RWPE2 (cell line): ENCODE results near the gene SYTL2.

Experiments used
- ATAC-seq: fragments of 200-7000 bp; cut with Tn5 transposase; 3 replicates; pipeline ENCODE4 v1.9.1; 2021; ENCODE audit warnings: low read depth
- DNase-seq: peaks from one replicate; pipeline ENCODE4 v3.0.0-alpha.2; 2020; ENCODE audit warnings: low spot score
- H3K27ac ChIP-seq: fragments of 450-650 bp; 2 replicates; pipeline ENCODE4 v1.5.1; 2017; ENCODE audit warnings: mild to moderate bottlenecking; ENCODE audit not compliant: poor library complexity, severe bottlenecking
- H3K27me3 ChIP-seq: fragments of 250-450 bp; sonication (Bioruptor Pico); 2 replicates; pipeline ENCODE4 v1.5.1; 2021; ENCODE audit warnings: mild to moderate bottlenecking, moderate library complexity; ENCODE audit not compliant: insufficient read depth, poor library complexity, severe bottlenecking
- H3K36me3 ChIP-seq: fragments of 250-450 bp; sonication (Bioruptor Pico); 2 replicates; pipeline ENCODE4 v1.5.1; 2020; ENCODE audit warnings: low read depth, mild to moderate bottlenecking, moderate library complexity
- H3K4me1 ChIP-seq: fragments of 250-450 bp; sonication (Bioruptor Pico); 2 replicates; pipeline ENCODE4 v1.5.1; 2021; ENCODE audit warnings: mild to moderate bottlenecking, moderate library complexity; ENCODE audit not compliant: insufficient read depth, poor library complexity, severe bottlenecking
- H3K4me3 ChIP-seq: fragments of 250-450 bp; sonication (Bioruptor Pico); 2 replicates; pipeline ENCODE4 v1.5.1; 2021; ENCODE audit warnings: mild to moderate bottlenecking, moderate library complexity; ENCODE audit not compliant: severe bottlenecking
- H3K9me3 ChIP-seq: fragments of 250-450 bp; sonication (Bioruptor Pico); 2 replicates; pipeline ENCODE4 v1.5.1; 2021; ENCODE audit warnings: mild to moderate bottlenecking, moderate library complexity; ENCODE audit not compliant: severe bottlenecking
- TF ChIP-seq, protein P1 (sequence below): fragments of 450-650 bp; IDR thresholded peaks from one replicate; pipeline ENCODE4 v1.5.1; 2017; ENCODE audit warnings: mild to moderate bottlenecking, moderate library complexity; ENCODE audit not compliant: poor library complexity, severe bottlenecking

SYTL2 gene

DNA sequence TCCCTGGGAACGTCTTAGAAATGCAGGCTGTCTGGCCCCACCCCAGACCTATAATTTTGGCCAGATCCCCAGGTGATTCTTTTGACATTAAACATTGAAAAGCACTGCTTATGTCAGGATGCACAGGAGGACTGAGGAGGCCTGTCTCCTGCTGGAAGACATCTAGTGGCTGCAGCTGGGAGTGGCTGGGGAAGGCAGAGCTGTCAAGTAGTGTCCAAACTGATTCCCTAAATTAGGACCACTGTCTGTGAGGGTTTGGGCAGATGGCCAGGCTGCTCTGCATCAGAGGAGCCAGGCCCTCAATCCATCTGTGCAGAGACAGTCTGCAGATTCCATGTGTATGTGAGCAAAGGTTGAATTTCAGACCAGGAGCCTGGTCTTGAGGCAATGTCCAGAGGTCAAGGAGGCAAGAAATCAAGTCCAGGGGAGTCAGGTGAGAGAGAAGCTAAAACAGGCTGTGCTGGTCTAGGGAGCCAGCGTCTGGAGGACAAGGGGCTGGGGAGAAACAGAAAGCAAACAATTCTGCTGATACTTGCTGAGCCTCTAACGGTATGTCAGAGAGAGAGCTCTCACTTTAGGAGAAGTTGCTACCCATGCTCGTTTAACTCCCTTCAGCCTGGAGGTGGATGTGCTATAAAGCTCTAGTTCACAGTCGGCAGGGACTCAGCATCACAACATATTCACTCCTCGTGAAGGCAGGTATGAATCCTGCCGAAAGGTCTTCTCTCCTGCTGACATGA, 15.3 kb upstream of the SYTL2 start:
- H3K27me3 ChIP-seq: no peaks in the 10 kb centered on the region
- peak; percentile 49; the same call in 2 of the 3 replicates for ATAC-seq
- no peak overlapping the region for H3K27ac ChIP-seq
- H3K4me3 ChIP-seq: no peak overlapping the region
- no peaks in the 10 kb centered on the region for H3K36me3 ChIP-seq
- no peaks in the 10 kb centered on the region for H3K9me3 ChIP-seq
- TF ChIP-seq, protein P1, sequence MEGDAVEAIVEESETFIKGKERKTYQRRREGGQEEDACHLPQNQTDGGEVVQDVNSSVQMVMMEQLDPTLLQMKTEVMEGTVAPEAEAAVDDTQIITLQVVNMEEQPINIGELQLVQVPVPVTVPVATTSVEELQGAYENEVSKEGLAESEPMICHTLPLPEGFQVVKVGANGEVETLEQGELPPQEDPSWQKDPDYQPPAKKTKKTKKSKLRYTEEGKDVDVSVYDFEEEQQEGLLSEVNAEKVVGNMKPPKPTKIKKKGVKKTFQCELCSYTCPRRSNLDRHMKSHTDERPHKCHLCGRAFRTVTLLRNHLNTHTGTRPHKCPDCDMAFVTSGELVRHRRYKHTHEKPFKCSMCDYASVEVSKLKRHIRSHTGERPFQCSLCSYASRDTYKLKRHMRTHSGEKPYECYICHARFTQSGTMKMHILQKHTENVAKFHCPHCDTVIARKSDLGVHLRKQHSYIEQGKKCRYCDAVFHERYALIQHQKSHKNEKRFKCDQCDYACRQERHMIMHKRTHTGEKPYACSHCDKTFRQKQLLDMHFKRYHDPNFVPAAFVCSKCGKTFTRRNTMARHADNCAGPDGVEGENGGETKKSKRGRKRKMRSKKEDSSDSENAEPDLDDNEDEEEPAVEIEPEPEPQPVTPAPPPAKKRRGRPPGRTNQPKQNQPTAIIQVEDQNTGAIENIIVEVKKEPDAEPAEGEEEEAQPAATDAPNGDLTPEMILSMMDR: peak; percentile 71
- peaks cover 28% of the 10 kb centered on the region for H3K4me1 ChIP-seq
- DNase-seq: no peak

DNA sequence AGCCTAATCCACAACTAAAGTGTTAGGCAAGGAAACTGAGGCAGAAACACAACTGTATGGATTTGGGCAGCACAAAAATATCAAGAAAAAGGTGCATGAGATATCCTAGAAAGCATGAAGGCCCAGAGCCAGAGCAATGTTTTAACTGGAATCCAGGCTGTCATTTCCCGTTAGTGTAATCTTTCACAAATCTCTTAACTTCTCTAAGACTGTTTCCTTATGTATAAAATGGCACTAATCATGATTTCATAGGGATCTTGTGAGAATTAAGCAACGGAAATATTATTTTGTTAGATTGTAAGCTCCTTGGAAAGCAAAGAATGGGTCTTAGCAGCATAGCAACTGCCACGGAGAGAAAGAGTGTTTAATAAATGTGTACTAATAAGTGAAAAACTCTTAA, 14.7 kb upstream of the SYTL2 start:
- Histone ChIP-seq H3K27me3 (no peaks in the 10 kb centered on the region), H3K27ac (no peak overlapping the region), H3K4me1 (peaks cover 31% of the 10 kb centered on the region), H3K36me3 (no peaks in the 10 kb centered on the region), H3K9me3 (no peaks in the 10 kb centered on the region), H3K4me3 (no peak overlapping the region)
- TF ChIP-seq, protein P1: no peak
- ATAC-seq (no peak), DNase-seq (no peak)

DNA sequence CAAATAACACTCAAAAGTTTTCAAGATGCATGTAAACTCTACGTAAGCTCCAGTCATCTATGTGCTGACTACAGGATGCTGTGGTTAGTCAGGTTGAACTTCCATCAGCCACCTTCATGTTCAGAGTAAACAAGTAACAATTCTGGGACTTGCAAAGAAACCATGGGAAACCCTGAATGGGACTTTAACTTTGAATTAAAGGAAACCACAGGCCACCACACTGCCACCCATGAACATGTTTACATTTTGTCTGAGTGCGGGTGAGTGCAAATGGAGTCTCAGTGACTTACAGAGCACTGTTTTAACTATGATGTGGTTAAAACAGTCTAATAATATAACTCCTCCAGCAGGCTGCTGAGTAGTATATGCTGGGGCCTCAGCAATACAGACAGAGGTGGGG, 12.9 kb upstream of the SYTL2 start:
- H3K4me3 ChIP-seq: no peak overlapping the region
- TF ChIP-seq, protein P1: no peak
- no peaks in the 10 kb centered on the region for H3K36me3 ChIP-seq
- H3K27me3 ChIP-seq: no peaks in the 10 kb centered on the region
- peaks cover 28% of the 10 kb centered on the region for H3K4me1 ChIP-seq
- H3K27ac ChIP-seq: no peak overlapping the region
- no peaks in the 10 kb centered on the region for H3K9me3 ChIP-seq
- DNase-seq (no peak), ATAC-seq (no peak)

DNA sequence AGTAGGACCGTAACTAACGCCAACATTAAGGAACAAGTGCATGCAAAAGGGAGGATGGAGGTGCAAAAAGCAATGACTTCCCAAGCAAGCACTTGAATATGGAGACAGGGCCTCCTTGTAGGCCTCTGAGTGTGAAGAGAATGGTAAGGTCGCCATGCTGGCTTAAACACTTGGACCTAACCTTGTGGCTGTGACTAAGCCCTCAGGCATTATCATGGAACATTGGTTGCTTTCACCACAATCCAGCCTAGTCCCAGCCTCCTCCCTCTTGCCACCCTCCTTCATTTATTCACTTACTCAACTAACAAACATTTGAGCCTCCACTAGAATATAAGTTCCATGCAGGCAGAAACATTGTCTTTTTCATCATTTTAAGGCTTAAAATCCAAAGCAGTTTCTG, 11.9 kb upstream of the SYTL2 start:
- ATAC-seq: no peak
- Histone ChIP-seq H3K4me1 (peaks cover 18% of the 10 kb centered on the region), H3K27ac (no peak overlapping the region), H3K9me3 (no peaks in the 10 kb centered on the region), H3K27me3 (no peaks in the 10 kb centered on the region), H3K4me3 (no peak overlapping the region), H3K36me3 (no peaks in the 10 kb centered on the region)
- DNase-seq: no peak
- TF ChIP-seq, protein P1: no peak

DNA sequence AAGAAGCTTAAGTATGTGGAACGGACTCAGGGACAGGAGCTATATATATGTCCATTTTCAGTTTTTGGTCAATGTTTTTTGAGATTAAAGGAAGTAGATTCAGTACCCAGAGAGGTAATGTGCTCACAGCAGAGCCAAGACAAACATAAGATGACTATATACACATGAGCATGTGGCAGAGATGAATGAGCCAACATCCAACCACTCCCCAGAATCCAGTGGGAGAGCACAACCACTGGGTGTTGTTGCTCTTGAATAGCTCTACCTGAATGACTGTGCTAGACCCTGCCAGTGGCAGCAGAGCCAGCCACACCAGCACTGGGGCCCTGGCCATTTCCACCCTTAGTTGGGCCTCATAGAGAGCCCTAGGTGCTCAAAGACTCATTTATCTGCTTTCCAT, 10.7 kb upstream of the SYTL2 start:
- Histone ChIP-seq H3K9me3 (no peaks in the 10 kb centered on the region), H3K4me1 (peaks cover 10% of the 10 kb centered on the region), H3K4me3 (no peak overlapping the region), H3K27me3 (no peaks in the 10 kb centered on the region), H3K36me3 (no peaks in the 10 kb centered on the region), H3K27ac (no peak overlapping the region)
- peak; percentile 92 for ATAC-seq
- no peak for DNase-seq
- TF ChIP-seq, protein P1: no peak
